Activated T-helper 2 cell treated with anti-CD3 and anti-CD28 coated beads, Interferon-gamma antibody, Interleukin-2, Interleukin-4, amounts not matched to agents 10 μg/mL and 5 μg/mL and 100 μg/mL, durations not matched to agents 14 hours and 24 hours and 36 hours (primary cell): ENCODE measurements around the gene MALAT1. TPM values are rescaled to one million over a fixed set of nuclear protein-coding genes. Genes with fewer than 3 reads are reported as not detected.

Experiments
- total RNA-seq: library from RNA; stranded (reverse); gene quantifications from 2 replicates; pipeline ENCODE4 v1.2.3, GENCODE V29; 2022

Gene MALAT1
- total RNA-seq, 1 donor from 2014 or later: 4,338 TPM

Other genes with a start within 250 kb of the MALAT1 start
- gene POLA2, start 237.1 kb upstream of the MALAT1 start, total RNA-seq: 74.5 and 74.6 TPM in 2 replicates
- gene CDC42EP2, start 184.2 kb upstream of the MALAT1 start, total RNA-seq: 3.4 and 5.1 TPM in 2 replicates
- gene DPF2, start 165.2 kb upstream of the MALAT1 start, total RNA-seq: 77.0 and 78.1 TPM in 2 replicates
- 1.3 and 1.6 TPM in 2 replicates for gene TIGD3, start 144.3 kb upstream of the MALAT1 start, total RNA-seq
- gene SLC25A45, start 116.4 kb upstream of the MALAT1 start, total RNA-seq: 14.6 and 16.3 TPM in 2 replicates
- 39.7 and 39.8 TPM in 2 replicates for gene FRMD8, start 112.4 kb upstream of the MALAT1 start, total RNA-seq
- 422 and 430 TPM in 2 replicates for gene NEAT1, start 76.2 kb upstream of the MALAT1 start, total RNA-seq
- gene SCYL1, start 26.0 kb downstream of the MALAT1 start, total RNA-seq: 94.4 and 95.8 TPM in 2 replicates
- 85.3 and 86.4 TPM in 2 replicates for gene LTBP3, start 59.3 kb downstream of the MALAT1 start, total RNA-seq
- gene ZNRD2, start 71.4 kb downstream of the MALAT1 start, total RNA-seq: 63.6 and 63.8 TPM in 2 replicates
- gene FAM89B, start 73.5 kb downstream of the MALAT1 start, total RNA-seq: 31.5 and 32.0 TPM in 2 replicates
- gene EHBP1L1, start 77.0 kb downstream of the MALAT1 start, total RNA-seq: 163 and 168 TPM in 2 replicates
- gene KCNK7, start 96.8 kb downstream of the MALAT1 start, total RNA-seq: 0.78 and 2.0 TPM in 2 replicates
- gene MAP3K11, start 115.2 kb downstream of the MALAT1 start, total RNA-seq: 84.6 and 88.6 TPM in 2 replicates
- 40.1 and 43.6 TPM in 2 replicates for gene PCNX3, start 116.7 kb downstream of the MALAT1 start, total RNA-seq
- 128 and 135 TPM in 2 replicates for gene SIPA1, start 139.1 kb downstream of the MALAT1 start, total RNA-seq
- gene RELA, start 163.9 kb downstream of the MALAT1 start, total RNA-seq: 86.9 and 89.3 TPM in 2 replicates
- 76.3 and 79.4 TPM in 2 replicates for gene KAT5, start 213.2 kb downstream of the MALAT1 start, total RNA-seq
- gene RNASEH2C, start 221.8 kb downstream of the MALAT1 start, total RNA-seq: 85.0 and 94.0 TPM in 2 replicates